IMR-90 (cell line): ENCODE results near the gene NPAS2. TPM values are rescaled to one million over a fixed set of nuclear protein-coding genes. Genes with fewer than 3 reads are reported as not detected.

ENCODE experiments used
- ATAC-seq: fragments of 200-7000 bp; cut with Tn5 transposase; 2 replicates; pipeline ENCODE4 v1.9.1; 2020; ENCODE audit warnings: low read depth, mild to moderate bottlenecking, moderate library complexity
- BruUV-seq: library from RNA; stranded (reverse); fragments of 400-500 nt; replicated peaks from 2 replicates; lab custom pipeline; 2021; lab: Mats Ljungman, UMichigan
- CTCF ChIA-PET: fragments of 300-600 bp; formaldehyde crosslinking; extraction: SDS; loops from one replicate; lab custom pipeline; 2021; ENCODE audit warnings: antibody characterized with exemption; lab: Yijun Ruan, JAX
- POLR2A ChIA-PET: fragments of 300-600 bp; sonication (Branson Sonifier 250); formaldehyde crosslinking; loops from one replicate; lab custom pipeline; 2022; ENCODE audit warnings: antibody characterized with exemption; ENCODE audit not compliant: unreplicated experiment; lab: Charles Lee
- DNase-seq: peaks from one replicate; pipeline ENCODE4 v3.0.0; 2013
- H2AFZ ChIP-seq: replicated peaks from 2 replicates; pipeline ENCODE3; 2013; ENCODE audit warnings: low read length, mild to moderate bottlenecking; ENCODE audit not compliant: poor library complexity
- H2AK5ac ChIP-seq: 2 replicates; pipeline ENCODE4 v1.6.1; 2013; ENCODE audit warnings: low read depth, low read length, inconsistent platforms
- H2AK9ac ChIP-seq: replicated peaks from 2 replicates; pipeline ENCODE3; 2013; ENCODE audit warnings: mild to moderate bottlenecking, low read depth, low read length, moderate library complexity; ENCODE audit not compliant: poor library complexity
- H2BK120ac ChIP-seq: 2 replicates; pipeline ENCODE4 v1.6.1; 2013; ENCODE audit warnings: low read depth, low read length, inconsistent platforms
- H2BK15ac ChIP-seq: 3 replicates; pipeline ENCODE4 v1.6.1; 2013; ENCODE audit warnings: low read depth, low read length, inconsistent platforms
- H2BK20ac ChIP-seq: 2 replicates; pipeline ENCODE4 v1.6.1; 2013; ENCODE audit warnings: low read depth, mild to moderate bottlenecking, inconsistent platforms, low read length, moderate library complexity
- H2BK5ac ChIP-seq: 2 replicates; pipeline ENCODE4 v1.6.1; 2013; ENCODE audit warnings: mild to moderate bottlenecking, low read depth, low read length, inconsistent platforms; ENCODE audit not compliant: poor library complexity, severe bottlenecking
- H3K14ac ChIP-seq: replicated peaks from 2 replicates; pipeline ENCODE4 v1.6.1; 2013; ENCODE audit warnings: low read depth, low read length, inconsistent platforms
- H3K18ac ChIP-seq: 2 replicates; pipeline ENCODE4 v1.6.1; 2013; ENCODE audit warnings: low read depth, low read length, control low read depth
- H3K23ac ChIP-seq: 2 replicates; pipeline ENCODE4 v1.6.1; 2013; ENCODE audit warnings: low read depth, low read length, inconsistent platforms
- H3K27ac ChIP-seq: 2 replicates; pipeline ENCODE4 v1.5.1; 2013; ENCODE audit warnings: mild to moderate bottlenecking, control low read depth, low read length; ENCODE audit not compliant: insufficient read depth
- H3K27me3 ChIP-seq: 2 replicates; pipeline ENCODE4 v1.6.1; 2013; ENCODE audit warnings: low read length; ENCODE audit not compliant: control insufficient read depth, insufficient read depth
- H3K36me3 ChIP-seq: 2 replicates; pipeline ENCODE4 v1.6.1; 2013; ENCODE audit warnings: low read length, mixed read lengths; ENCODE audit not compliant: control insufficient read depth, insufficient read depth
- H3K4ac ChIP-seq: 2 replicates; pipeline ENCODE4 v1.6.1; 2013; ENCODE audit warnings: low read depth, low read length, inconsistent platforms
- H3K4me1 ChIP-seq: 2 replicates; pipeline ENCODE4 v1.6.1; 2013; ENCODE audit warnings: low read length, mixed read lengths; ENCODE audit not compliant: control insufficient read depth, insufficient read depth
- H3K4me2 ChIP-seq: 2 replicates; pipeline ENCODE4 v1.6.1; 2013; ENCODE audit warnings: low read depth, mild to moderate bottlenecking, control low read depth, low read length, moderate library complexity
- H3K4me3 ChIP-seq: 2 replicates; pipeline ENCODE4 v1.5.1; 2013; ENCODE audit warnings: low read depth, mild to moderate bottlenecking, control low read depth, low read length, moderate library complexity; ENCODE audit not compliant: insufficient read depth
- H3K56ac ChIP-seq: 2 replicates; pipeline ENCODE4 v1.6.1; 2013; ENCODE audit warnings: low read length, inconsistent platforms; ENCODE audit not compliant: insufficient read depth; ENCODE audit errors: extremely low read depth
- H3K79me1 ChIP-seq, 2 experiments: 2 replicates each; pipeline ENCODE4 v1.6.1; 2013; ENCODE audit warnings: low read length in 2 of 2, inconsistent platforms in 1 of 2, low read depth in 1 of 2
- H3K9ac ChIP-seq: 2 replicates; pipeline ENCODE4 v1.6.1; 2013; ENCODE audit warnings: low read depth, low read length, control low read depth
- H3K9me1 ChIP-seq: 2 replicates; pipeline ENCODE4 v1.6.1; 2013; ENCODE audit warnings: low read length, inconsistent platforms; ENCODE audit not compliant: insufficient read depth
- H3K9me3 ChIP-seq: 2 replicates; pipeline ENCODE4 v1.6.1; 2013; ENCODE audit warnings: low read length; ENCODE audit not compliant: control insufficient read depth, insufficient read depth
- H4K20me1 ChIP-seq: 2 replicates; pipeline ENCODE4 v1.6.1; 2013; ENCODE audit warnings: low read length, inconsistent platforms; ENCODE audit not compliant: insufficient read depth
- H4K5ac ChIP-seq: 2 replicates; pipeline ENCODE4 v1.6.1; 2013; ENCODE audit warnings: mild to moderate bottlenecking, low read depth, low read length, control low read depth
- H4K8ac ChIP-seq, 2 experiments: 2 replicates each; pipeline ENCODE4 v1.6.1; 2013; ENCODE audit warnings: low read depth in 2 of 2, low read length in 2 of 2, control low read depth in 1 of 2, inconsistent platforms in 1 of 2
- H4K91ac ChIP-seq: 2 replicates; pipeline ENCODE4 v1.6.1; 2013; ENCODE audit warnings: low read depth, low read length, inconsistent platforms; ENCODE audit not compliant: insufficient read depth
- CEBPB ChIP-seq: IDR thresholded peaks from 2 replicates; pipeline ENCODE4 v1.6.1; 2012; ENCODE audit warnings: low read depth, low read length, improper control_type of control experiment
- CTCF ChIP-seq: conservative IDR thresholded peaks from 2 replicates; pipeline ENCODE4 v1.5.1; 2012; ENCODE audit warnings: mild to moderate bottlenecking, low read depth, low read length, improper control_type of control experiment
- ELK1 ChIP-seq: fragments of 150-350 bp; IDR thresholded peaks from 2 replicates; pipeline ENCODE4 v1.6.1; 2016; ENCODE audit warnings: low read depth, mild to moderate bottlenecking, low read length, moderate library complexity, borderline replicate concordance
- FOS ChIP-seq: fragments of 150-350 bp; IDR thresholded peaks from 2 replicates; pipeline ENCODE4 v1.6.1; 2016; ENCODE audit warnings: low read depth, low read length
- MAFK ChIP-seq: IDR thresholded peaks from 2 replicates; pipeline ENCODE4 v1.6.1; 2012; ENCODE audit warnings: low read depth, low read length, improper control_type of control experiment
- MXI1 ChIP-seq: IDR thresholded peaks from 2 replicates; pipeline ENCODE4 v1.6.1; 2012; ENCODE audit warnings: low read depth, mild to moderate bottlenecking, low read length, moderate library complexity, borderline replicate concordance
- POLR2A ChIP-seq: IDR thresholded peaks from 2 replicates; pipeline ENCODE4 v1.6.1; 2012; ENCODE audit warnings: mild to moderate bottlenecking, low read depth, low read length
- RAD21 ChIP-seq: IDR thresholded peaks from 2 replicates; pipeline ENCODE4 v1.6.1; 2012; ENCODE audit warnings: low read length, improper control_type of control experiment
- RCOR1 ChIP-seq: IDR thresholded peaks from 2 replicates; pipeline ENCODE4 v1.6.1; 2012; ENCODE audit warnings: mild to moderate bottlenecking, low read length, improper control_type of control experiment; ENCODE audit not compliant: insufficient replicate concordance
- RFX5 ChIP-seq: IDR thresholded peaks from 2 replicates; pipeline ENCODE4 v1.8.0; 2012; ENCODE audit warnings: low read depth, mild to moderate bottlenecking, low read length, moderate library complexity
- USF2 ChIP-seq: fragments of 150-350 bp; IDR thresholded peaks from 2 replicates; pipeline ENCODE4 v1.6.1; 2017; ENCODE audit warnings: mild to moderate bottlenecking, antibody characterized with exemption, low read length, low read depth
- WGBS, 2 experiments: methylation state at CpG; one replicate each; pipeline versions ENCODE4 v1.1.5 to v1.1.7; 2013; ENCODE audit warnings: missing lambda C conversion rate in 2 of 2; ENCODE audit not compliant: insufficient read length in 1 of 2; ENCODE audit errors: extremely low coverage in 2 of 2; 5-methylcytosine and 5-hydroxymethylcytosine counted together
- dilution Hi-C: fragments of 300-500 bp; cut with HindIII; formaldehyde crosslinking; loops from one replicate; pipeline ENCODE4 v1.14.3; 2018; ENCODE audit warnings: low sequenced_read_pairs; ENCODE audit not compliant: unreplicated experiment
- in situ Hi-C: fragments of 300-500 bp; cut with MboI; formaldehyde crosslinking; loops from 3 replicates; pipeline ENCODE4 v1.14.3; 2019; ENCODE audit warnings: low sequenced_read_pairs, inconsistent platforms, mixed read lengths
- intact Hi-C: fragments of 100-400 bp; cut with micrococcal nuclease; formaldehyde crosslinking; loops from 2 replicates; pipeline ENCODE4 v1.10.0; 2022
- polyA plus RNA-seq, 3 experiments: library from polyadenylated mRNA; depleted of rRNA; stranded (reverse); fragments of >200 nt; gene quantifications; 2 replicates each; pipeline ENCODE4 v1.2.3, GENCODE V29; 2012; ENCODE audit warnings: low replicate concordance in 1 of 3
- total RNA-seq: library from RNA; depleted of rRNA; stranded (reverse); fragments of >200 nt; gene quantifications from 2 replicates; pipeline ENCODE4 v1.2.3, GENCODE V29; 2012

The NPAS2 gene
- total and polyA plus RNA-seq, 2 of the 4 experiments (the other 2 are of a cell fraction) = 5.2 to 14.8 TPM

- POLR2A ChIA-PET = no interaction called here
- H4K5ac ChIP-seq = no peak overlapping the region
- H4K91ac ChIP-seq = no peak overlapping the region
- 90% methylated on average over 2 of the region's 9 CpGs; no CpG with 5 or more reads in 1 of the 2 experiments for WGBS, 2 experiments
- H2BK5ac ChIP-seq = no peak overlapping the region
- no peak overlapping the region for H3K14ac ChIP-seq
- BruUV-seq = no TSS peak
- H3K4me1 ChIP-seq = no peaks in the 10 kb centered on the region
- peak overlapping the region; percentile 10 for H2AFZ ChIP-seq
- no peak overlapping the region for H3K27ac ChIP-seq
- no peak overlapping the region for H2BK120ac ChIP-seq
- H3K4ac ChIP-seq = no peak overlapping the region
- intact Hi-C loops (no loop called here), in situ Hi-C loops (no loop called here), dilution Hi-C loops (no loop called here)
- H2AK5ac ChIP-seq = no peak overlapping the region
- ATAC-seq (no peak), DNase-seq (no peak)
- H2AK9ac ChIP-seq = no peak overlapping the region
- TF ChIP-seq RAD21 (no peak), POLR2A (no peak), ELK1 (no peak), MXI1 (no peak), FOS (no peak), RFX5 (no peak), CTCF (no peak), RCOR1 (no peak), MAFK (no peak), CEBPB (no peak), USF2 (no peak)
- no peak overlapping the region for H3K56ac ChIP-seq
- H3K79me1 ChIP-seq = no peaks in the 10 kb centered on the region
- H2BK20ac ChIP-seq = 0 out of 2 replicates have a peak overlapping the region, but pooled peaks have one; percentile 2
- H3K9ac ChIP-seq = no peak overlapping the region
- H3K23ac ChIP-seq = no peak overlapping the region
- H2BK15ac ChIP-seq = no peak overlapping the region
- no peaks in the 10 kb centered on the region for H3K36me3 ChIP-seq
- H3K9me1 ChIP-seq = 0 out of 2 replicates have a peak, but pooled peaks cover 3% of the 10 kb centered on the region
- H3K4me2 ChIP-seq = no peak overlapping the region
- no peaks in the 10 kb centered on the region for H4K20me1 ChIP-seq
- H4K8ac ChIP-seq = no peak overlapping the region
- peaks cover 2% of the 10 kb centered on the region for H3K27me3 ChIP-seq
- no peak overlapping the region for H3K18ac ChIP-seq
- no peak overlapping the region for H3K4me3 ChIP-seq
- CTCF ChIA-PET = no interaction called here
- H3K9me3 ChIP-seq = 0 out of 2 replicates have a peak, but pooled peaks cover 2% of the 10 kb centered on the region
Observed at GRCh38 chr2:100793982-100794381, 26.0 kb upstream of the NPAS2 start.
